ENCODE measurements around the gene DSG1. TPM values are rescaled to one million over a fixed set of nuclear protein-coding genes. Genes with fewer than 3 reads are reported as not detected.
A peak's percentile ranks its signal among the peaks of the same experiment; 100 is the strongest.

The DSG1 gene
- total and polyA plus RNA-seq, 2 of the 13 experiments (the other 11 are each of a cell fraction or from before 2014, with no cell fraction given), result 0.04 TPM; not detected in 1

GRCh38 chr18:31373641-31374040, 55.7 kb downstream of the DSG1 start (continued):
- no peak for TF ChIP-seq GATA4 (IDR thresholded peaks at IDR 0.05; ENCODE audit: borderline replicate concordance, low read depth)
- no peak for TF ChIP-seq MATR3 (CRISPR knock-in tag; IDR thresholded peaks at IDR 0.05)
- no peak for TF ChIP-seq ZBTB21 (CRISPR knock-in tag; IDR thresholded peaks at IDR 0.05)
- no peak for TF ChIP-seq GABPA (IDR thresholded peaks at IDR 0.05; ENCODE audit: low read depth, low read length)
- peak; percentile 49; the same call in 1 of the 2 replicates for TF ChIP-seq GABPA (CRISPR knock-in tag; IDR thresholded peaks at IDR 0.05; ENCODE audit: low read depth)
- TF ChIP-seq ZNF589 (CRISPR knock-in tag; conservative IDR thresholded peaks at IDR 0.05), result no peak
- no peak for TF ChIP-seq USF2 (IDR thresholded peaks at IDR 0.05; ENCODE audit: low read depth, low read length)
- no peak for TF ChIP-seq USF2 (CRISPR knock-in tag; IDR thresholded peaks at IDR 0.05; ENCODE audit: borderline replicate concordance)
- no peak for TF ChIP-seq ZNF205 (CRISPR knock-in tag; IDR thresholded peaks at IDR 0.05)
- TF ChIP-seq POGK (CRISPR knock-in tag; conservative IDR thresholded peaks at IDR 0.05), result peak; percentile 29; the same call in 1 of the 2 replicates
- TF ChIP-seq ZNF792 (CRISPR knock-in tag; IDR thresholded peaks at IDR 0.05), result 0 out of 2 replicates have a peak, but pooled peaks have one; percentile 39
- no peak for TF ChIP-seq ZNF296 (CRISPR knock-in tag; conservative IDR thresholded peaks at IDR 0.05)
- peak; percentile 54; the same call in 1 of the 2 replicates for TF ChIP-seq BCL6 (CRISPR knock-in tag; IDR thresholded peaks at IDR 0.05)
- no peak for TF ChIP-seq BRF2 (CRISPR knock-in tag; IDR thresholded peaks at IDR 0.05)
- TF ChIP-seq TGIF2 (CRISPR knock-in tag; IDR thresholded peaks at IDR 0.05), result no peak
- no peak for TF ChIP-seq ZNF703 (CRISPR knock-in tag; IDR thresholded peaks at IDR 0.05; ENCODE audit: borderline replicate concordance)
- no peak for TF ChIP-seq ZHX2 (IDR thresholded peaks at IDR 0.05; ENCODE audit: low read depth)
- no peak for TF ChIP-seq ZHX2 (CRISPR knock-in tag; IDR thresholded peaks at IDR 0.05; ENCODE audit: borderline replicate concordance)
- TF ChIP-seq TCF7 (IDR thresholded peaks at IDR 0.05; ENCODE audit: low read depth), result peak; percentile 29; the same call in 1 of the 2 replicates
- no peak for TF ChIP-seq ZSCAN12 (CRISPR knock-in tag; IDR thresholded peaks at IDR 0.05)
- no peak for TF ChIP-seq ZNF121 (CRISPR knock-in tag; IDR thresholded peaks at IDR 0.05)
- no peak for TF ChIP-seq RORA (CRISPR knock-in tag; IDR thresholded peaks at IDR 0.05)
